ENCODE data around the gene GPNMB.
"Not testable (repeated sequence)": the region's sequence is repeated elsewhere in the genome, so short reads cannot be mapped to it uniquely, and the experiment has no call there.

GRCh38 chr7:23197745-23198144 lies 48.8 kb upstream of the GPNMB start:
- not testable (repeated sequence) for TF ChIP-seq CTCF (conservative IDR thresholded peaks at IDR 0.05); ZFX (IDR thresholded peaks at IDR 0.05)
